SK-N-MC (cell line): ENCODE results near the gene KCNT1.

Experiments
- EZH2 ChIP-seq: fragments of 200-600 bp; sonication (generic); IDR thresholded peaks from one replicate; pipeline ENCODE4 v1.6.1; 2017; ENCODE audit warnings: antibody characterized with exemption
- FOXP2 ChIP-seq: optimal IDR thresholded peaks from 2 replicates; pipeline ENCODE3; 2011; ENCODE audit warnings: mild to moderate bottlenecking, moderate library complexity; ENCODE audit not compliant: insufficient read depth; ENCODE audit errors: extremely low read length, control extremely low read depth
- POLR2AphosphoS5 ChIP-seq: IDR thresholded peaks from 2 replicates; pipeline ENCODE4 v1.6.1; 2012; ENCODE audit warnings: mild to moderate bottlenecking, low read depth, low read length, borderline replicate concordance

DNA sequence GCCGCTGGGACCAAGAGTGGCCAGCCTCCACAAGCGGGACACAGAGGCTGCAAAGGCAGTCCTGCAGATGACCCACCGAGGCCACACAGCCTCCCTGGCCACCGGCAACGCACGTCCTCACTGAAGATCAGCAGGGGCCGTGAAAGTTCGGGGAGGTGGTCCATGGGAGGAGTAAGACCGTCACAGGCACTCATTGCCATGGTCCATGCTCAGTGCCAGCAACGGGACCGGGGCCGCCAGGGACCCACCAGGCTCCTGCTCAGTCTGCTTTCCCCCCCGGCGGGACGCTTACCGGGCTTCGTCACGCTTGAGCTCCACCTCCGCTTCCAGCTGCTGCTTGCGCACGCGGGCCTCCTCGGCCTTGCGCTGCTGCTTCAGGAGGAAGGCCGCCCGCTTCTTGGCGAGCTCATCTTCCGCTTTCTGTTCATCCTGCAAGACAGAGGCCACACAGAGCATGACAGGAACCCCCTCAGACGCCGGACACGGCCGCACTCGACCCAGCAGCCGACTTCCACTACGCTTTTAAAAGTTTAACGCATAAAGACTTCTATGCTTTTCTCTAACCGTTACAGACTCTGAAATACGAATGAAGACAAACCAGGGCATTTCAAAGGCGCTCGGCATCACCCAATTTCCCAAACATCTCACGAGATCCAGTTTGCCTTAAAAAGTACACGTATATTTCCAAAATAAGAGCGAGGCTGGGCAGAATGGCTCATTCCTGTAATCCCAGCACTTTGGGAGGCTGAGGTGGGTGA lies 116.9 kb downstream of the KCNT1 start:
- TF ChIP-seq EZH2 (no peak), POLR2AphosphoS5 (no peak), FOXP2 (no peak)
